NCI-H524 treated with DMSO at 0.1 percent for 48 hours (cell line): ENCODE results near the gene NRP1.
"Not testable (repeated sequence)": the region's sequence is repeated elsewhere in the genome, so short reads cannot be mapped to it uniquely, and the experiment has no call there.

Experiments used
- DNase-seq: peaks from one replicate; lab custom pipeline; 2025; lab: John Stamatoyannopoulos, UW

Gene NRP1

DNA sequence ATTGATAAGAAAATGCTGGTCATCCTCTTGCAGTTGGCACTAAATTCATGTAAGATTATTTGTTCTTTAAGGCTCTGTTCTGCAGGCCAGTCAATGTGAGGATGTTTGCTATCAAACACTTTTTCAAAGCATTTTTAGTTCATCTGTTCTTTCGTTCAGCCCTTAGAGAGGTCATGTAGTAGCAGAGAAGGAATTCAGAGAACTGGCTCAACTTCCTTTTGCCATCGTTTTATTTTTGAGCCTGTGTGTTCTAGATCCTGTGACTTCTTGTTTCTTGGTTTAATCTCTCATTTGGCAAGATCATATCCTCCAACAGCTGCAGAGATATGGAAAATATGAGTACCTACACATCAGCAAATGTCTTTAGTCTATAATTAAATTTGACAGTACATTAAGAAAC lies 184.3 kb downstream of the NRP1 start:
- no peak for DNase-seq

DNA sequence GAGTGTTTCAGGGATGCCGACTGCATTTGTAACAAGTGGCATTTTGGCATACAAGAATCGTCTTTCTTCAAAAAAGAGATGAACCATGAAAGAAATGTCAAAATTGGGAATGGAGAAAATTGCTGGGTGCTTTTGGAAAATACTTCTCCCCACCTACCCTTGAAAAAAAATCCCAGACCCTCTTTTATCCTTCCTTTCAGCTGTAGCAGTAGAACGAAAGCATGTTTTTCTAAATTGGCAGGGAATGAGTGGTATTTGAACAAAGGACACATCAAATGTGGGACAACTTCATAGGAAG lies 187.5 kb downstream of the NRP1 start:
- no peak for DNase-seq

DNA sequence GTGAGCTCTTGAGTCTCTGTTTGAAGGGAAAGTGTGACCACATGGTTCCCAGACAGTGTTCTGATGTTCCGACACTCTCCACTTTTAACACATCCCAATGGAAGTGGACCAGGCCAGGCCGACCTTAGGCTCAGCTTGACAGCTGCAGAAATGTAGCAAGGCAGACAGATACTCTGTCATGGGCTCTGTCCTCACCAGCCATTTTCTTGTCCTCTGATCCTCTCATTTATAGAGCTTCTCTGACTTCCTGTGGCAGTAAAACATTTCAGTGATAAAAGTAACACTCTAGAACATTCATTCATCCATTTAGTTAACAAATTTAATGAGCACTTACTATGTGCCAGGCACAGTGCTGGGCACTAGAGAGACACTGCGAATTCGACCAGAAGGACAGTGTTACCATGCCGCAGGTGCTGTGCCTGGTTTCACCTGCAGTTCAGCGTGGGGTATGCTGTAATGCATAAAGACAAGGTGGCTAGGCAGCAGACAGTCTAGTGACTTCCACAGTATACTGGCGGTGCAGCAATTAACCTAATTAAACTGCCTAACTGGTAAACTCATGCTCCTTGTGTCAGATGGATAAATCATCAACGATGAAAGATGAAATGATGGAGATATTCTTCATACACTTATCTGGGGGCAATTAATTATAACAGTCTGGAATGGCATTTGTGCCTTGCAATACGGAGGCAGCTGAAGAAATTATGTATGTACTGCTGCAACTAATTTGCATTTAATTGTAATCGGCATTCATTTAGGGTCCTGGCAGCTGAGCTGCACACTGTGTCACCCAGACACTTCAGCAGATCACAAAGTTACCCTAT lies 188.1 kb downstream of the NRP1 start:
- DNase-seq = no peak

DNA sequence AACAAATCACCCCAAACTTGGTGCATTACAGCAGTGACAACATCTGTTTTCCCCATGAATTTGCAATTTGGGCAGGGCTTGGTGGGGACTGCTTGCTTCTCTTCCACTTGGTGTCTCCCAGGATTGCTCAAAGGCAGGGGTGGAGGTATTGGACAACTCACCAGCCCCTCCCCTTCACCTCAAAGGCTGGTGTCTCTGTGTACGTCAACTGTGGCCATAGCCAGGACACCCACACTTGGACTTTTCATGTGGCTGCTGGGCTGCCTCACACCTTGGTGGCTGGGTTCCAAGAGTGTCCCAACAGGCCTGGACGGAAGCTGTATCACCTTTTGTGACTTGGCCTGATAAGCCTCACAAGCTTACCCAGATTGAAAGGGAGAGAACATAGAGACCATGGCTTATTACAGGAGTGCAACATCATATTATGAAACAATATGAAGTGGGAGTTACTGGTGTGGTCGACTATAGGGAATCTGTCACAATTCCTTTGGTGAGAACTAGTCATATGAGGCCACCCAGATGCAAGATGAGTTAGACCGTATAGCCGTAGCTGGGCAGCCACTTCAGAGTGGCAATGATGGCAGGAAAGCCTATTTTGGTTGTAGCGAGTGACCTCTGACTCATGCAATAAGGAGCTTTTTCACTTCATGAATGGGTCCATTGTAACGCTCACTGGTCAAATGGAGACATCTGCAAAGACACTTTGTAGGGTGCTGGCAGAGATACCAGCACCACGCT lies 188.8 kb downstream of the NRP1 start:
- no peak for DNase-seq

DNA sequence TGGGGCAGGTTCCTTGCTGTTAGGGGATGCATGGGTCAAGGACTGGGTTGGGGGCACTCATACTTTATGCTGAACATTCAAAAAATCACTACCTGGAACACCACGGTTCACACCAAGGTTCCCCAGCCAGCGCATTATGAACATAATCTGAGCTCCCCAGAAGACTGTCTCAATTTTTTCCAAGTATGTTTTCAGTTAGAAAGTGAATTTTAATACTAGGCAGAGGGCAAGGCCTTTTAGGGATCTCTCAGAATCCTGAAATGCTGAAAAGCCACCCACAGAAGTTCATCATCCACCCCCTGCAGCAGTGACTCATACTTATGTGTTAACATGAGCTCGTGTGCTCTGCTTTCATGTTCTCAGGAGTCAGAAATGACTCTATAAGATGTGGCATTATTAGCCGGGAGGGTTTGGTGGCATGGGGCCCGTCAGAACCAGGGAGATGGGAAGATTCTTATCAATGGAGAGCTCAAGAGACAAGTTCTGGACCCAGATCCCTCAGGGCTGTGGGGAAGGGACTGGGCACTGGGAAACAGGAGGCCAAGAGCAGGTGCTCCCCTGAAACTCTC lies 191.2 kb downstream of the NRP1 start:
- DNase-seq = no peak

DNA sequence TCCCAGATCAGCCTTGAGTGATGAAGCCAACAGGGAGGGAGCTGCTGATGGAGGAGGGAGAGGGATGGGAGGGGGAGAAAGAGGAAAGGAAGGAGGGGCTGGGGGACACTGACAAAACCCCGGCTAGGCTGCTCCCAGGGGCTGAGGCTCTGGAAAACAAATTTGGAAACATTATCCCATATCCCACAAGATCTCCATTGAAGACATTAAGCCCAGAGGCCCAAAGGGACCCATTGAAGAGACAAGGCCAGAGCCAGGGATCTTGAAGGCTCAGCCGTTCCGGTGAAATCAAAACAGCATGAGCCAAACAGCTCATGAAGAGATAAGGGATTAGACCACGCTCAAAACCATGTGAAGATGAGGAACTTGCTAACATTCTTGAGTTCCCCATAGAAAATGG lies 192.2 kb downstream of the NRP1 start:
- no peak for DNase-seq

DNA sequence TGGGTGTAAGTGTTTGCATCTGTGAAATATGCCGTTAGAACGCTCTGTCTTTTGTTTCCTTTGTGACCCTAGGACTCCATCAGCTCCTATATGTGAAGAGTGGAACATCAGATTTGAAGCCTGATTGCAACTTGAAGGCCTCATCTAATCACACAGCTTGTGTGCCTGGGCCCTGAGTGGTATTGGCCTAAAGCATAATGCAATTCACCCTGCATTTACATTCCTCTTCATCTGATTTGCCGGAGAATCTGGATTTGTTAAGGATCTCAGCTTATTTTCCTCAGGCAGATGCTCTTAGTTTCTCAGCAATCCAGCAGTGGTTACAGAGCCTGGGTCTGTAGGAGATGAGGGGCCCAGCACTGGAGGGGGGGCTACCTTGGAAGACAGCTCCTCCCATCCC lies 193.2 kb downstream of the NRP1 start:
- no peak for DNase-seq

DNA sequence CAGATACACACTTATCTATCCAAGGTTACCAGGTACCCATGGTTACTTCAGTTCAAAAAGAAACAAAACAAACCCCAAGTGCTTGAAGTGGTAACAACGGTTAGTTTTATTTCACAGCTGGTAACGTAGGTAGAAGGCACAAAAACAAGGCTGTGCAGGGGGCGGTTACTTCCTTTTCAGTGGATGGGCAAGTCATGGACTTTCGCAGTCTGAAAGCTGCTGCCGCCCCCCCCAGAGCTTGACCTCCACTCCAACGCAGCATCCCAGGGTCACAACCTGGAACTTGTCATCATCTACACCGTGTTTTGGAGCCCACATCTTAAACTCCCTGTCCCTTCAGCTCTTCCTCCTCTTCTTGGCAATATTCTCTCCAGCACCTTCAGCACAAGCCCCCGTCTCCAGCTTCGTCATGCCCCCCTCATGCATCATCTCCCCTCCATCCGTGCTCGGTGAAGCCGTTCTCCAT lies 195.3 kb downstream of the NRP1 start:
- DNase-seq = no peak

DNA sequence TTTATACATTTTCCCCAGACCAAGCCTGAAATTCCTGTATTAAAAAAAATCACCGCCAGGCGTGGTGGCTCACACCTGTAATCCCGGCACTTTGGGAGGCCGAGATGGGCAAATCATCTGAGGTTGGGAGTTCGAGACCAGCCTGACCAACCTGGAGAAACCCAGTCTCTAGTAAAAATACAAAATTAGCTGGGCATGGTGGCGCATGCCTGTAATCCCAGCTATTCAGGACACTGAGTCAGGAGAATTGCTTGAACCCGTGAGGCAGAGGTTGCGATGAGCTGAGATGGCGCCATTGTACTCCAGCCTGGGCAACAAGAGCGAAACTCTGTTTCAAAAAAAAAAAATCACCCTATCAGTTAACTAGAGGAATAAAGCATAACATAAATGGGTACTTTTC lies 195.8 kb downstream of the NRP1 start:
- DNase-seq = not testable (repeated sequence)

DNA sequence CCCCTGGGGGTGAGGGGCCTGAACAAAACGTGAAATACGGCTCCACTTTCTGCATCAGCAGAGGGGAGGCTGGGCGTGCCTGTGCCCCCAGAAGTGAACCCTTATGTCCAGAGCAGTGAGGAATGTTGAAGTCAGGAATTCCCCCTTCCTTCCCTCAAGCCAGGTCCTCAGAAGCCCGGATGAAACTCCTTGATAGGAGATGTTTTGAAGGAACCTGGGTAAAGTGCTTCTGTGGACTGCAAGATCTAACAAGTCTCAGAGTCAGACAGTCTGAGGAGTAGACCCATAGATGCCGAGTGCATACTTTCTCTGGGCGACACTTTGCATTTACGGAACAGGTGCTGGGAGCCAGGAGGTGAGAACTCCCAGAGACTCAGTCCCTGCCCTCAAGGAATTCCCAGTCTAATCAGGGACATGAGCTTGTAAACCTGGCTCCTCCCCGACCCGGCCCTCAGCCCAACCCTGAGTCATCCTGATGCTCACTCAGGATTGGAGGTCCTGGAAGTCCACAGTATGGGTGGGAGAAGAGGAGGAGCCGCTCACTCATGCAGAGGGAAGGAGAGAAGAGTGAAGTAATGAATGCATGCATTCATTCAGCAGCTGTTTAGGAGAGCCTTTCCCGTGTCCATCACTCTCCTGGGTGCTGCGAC lies 197.0 kb downstream of the NRP1 start:
- DNase-seq = no peak

DNA sequence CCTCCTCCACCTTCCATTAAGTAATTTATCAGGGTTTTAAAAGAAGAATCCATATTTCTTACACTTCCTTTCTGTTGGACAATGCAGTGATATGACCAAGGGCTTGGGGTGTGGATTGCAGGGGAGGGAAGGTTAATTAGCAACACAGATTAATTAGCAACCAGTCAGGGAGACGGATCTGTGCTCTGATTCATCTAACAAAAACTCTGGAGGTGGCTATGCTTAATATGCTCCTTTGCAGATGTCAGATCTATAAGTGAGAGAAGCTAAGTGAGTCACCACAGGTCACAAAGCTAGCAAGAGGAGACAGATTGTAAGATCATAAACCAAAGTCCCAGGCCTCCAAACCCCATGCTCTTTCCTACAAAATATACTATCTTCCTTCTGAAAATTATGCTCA lies 197.7 kb downstream of the NRP1 start:
- DNase-seq = no peak

DNA sequence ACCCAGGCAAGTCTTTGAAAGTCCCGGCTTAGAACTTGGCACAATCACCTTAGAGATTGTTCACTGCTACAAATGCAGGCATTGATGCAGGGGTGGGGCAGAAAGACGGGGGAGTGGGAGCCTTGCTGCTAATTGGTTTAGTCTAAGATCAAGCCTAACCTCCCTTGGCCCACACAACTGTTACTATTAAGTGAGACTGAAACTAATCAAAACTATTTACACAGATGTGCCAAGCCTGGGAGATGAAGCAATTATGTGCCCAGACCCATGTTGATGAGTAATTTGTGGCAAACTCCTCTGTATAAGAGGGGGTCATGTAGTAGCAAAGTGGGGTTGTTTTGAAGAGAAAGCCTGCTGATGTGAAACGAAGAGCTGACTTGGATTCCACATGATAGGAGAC lies 198.2 kb downstream of the NRP1 start:
- no peak for DNase-seq

DNA sequence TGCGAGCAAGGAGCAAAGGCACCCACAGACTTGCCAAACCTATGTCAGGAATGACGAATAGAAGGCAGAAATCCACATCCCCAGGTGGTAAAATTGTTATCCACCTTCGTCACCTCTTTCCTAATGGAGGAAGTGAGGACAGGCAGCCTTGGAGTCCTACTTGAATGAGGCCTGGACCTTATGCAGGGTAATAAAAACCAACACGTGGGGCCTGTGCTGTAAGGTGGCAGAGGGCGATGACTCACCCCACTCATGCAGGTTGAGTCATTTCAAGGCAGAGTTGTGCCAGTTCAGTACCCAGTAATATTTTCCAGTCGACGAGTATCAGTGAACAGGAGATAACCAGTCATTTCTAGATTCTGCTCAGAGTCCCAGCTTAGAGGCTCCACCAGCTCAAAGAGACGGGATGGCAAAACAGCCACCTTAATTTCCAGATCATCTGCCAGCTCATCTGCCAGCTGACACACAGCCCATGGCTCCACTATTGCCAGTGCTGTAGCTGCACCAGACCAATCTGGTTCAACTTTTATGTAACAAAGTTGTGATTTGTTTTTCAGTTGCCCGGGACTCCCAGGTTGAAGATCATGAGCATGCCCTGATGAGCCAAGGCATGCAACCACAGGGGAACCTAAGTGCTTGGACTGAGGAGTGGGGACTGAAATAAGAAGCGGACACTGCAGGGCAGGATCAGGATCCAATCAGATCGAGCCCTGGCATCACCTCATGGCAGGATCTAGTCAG lies 200.3 kb downstream of the NRP1 start:
- no peak for DNase-seq

DNA sequence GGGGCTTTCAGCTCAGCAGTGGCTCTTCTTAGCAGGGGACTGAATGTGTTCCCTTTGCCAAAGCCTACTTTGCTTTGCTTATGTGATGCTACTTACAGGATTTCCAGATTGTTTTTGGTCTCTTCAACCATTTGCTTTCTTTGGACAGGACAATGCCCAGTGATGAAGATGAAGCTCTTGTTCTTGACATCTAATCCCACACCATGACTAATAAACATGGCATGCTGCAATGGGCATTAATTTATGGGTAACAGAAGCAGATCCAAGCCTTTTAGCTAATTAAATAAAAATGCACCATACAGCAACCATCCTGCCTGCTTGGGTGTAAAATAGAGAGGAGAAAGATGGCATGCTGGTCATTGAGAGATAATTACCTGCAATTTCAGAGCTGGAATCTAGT lies 200.9 kb downstream of the NRP1 start:
- no peak for DNase-seq

DNA sequence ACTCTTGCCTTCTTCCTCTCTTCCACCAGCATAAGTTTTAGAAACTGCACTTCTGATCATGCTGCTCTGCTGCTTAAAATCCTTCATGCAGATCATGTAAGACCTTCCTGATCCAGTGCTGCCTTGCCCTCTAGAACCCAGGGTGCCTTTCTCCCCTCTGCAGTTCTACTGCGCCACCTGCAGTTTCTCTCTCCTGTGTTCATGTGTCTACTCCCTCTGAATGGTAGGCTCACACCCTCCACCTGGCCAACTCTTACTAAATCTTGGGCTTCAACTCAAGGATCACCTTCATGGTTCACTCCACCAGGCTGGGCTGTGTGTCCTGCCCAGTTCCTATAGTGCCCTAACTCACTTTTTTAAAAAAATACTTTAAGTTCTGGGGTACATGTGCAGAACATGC lies 201.8 kb downstream of the NRP1 start:
- no peak for DNase-seq

DNA sequence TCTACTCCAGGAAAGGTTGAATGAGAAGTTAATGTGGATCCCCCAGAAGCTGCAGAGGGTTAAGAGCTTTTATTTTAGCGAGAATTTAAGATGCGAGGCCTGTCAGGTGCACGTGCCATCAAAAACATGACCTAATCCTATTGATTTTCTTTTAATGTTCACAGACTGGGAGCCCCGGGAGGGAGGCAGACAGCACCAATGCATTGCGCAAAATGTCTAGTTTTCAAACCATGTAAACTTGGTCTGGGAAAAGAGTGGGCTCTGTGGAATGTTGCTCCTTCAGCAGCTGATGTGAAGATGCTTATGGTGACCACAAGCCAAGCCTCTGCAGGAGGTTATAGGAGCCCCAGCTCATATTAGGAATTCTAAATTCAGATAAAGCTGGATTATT lies 204.5 kb downstream of the NRP1 start:
- DNase-seq = no peak

DNA sequence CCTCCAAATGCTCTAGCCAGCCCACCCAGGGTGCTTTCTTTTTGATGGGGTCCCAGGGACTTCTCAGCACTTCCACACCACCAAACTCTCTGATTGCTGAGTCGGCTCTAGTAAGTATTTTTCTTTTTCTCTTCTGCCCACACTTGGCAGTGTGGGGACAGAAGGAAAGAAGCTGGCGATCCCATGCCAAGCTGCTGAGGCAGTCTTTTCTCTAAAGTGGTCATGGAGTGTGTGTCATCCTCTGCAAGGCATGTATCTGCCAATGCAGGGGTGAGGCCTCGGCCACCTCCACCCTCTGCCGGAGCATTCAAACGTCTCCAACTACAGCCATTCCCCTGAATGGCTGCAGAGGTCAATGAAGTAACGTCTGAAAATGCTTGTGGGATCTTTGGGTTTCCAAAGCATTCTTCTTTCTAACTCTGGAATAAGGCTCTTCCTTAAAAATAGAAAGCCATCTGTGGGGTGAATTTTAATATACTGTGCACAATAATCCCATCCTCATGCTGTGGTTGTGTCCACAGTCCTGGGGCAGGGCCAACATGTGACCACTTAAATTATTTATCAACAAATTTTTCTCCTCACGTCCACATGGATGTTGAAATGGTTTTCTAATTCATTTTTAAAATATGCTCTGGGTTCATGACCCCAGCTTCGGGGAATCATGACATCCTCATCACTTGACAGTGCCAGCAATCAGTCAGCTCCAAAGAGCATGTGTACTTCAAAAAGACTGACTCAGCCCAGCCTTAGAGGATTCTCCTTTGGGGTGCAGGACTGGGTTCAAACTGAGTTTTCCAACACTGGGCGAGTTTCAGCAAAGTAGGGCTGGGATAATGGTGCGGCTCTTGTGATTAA lies 205.1 kb downstream of the NRP1 start:
- DNase-seq = no peak

DNA sequence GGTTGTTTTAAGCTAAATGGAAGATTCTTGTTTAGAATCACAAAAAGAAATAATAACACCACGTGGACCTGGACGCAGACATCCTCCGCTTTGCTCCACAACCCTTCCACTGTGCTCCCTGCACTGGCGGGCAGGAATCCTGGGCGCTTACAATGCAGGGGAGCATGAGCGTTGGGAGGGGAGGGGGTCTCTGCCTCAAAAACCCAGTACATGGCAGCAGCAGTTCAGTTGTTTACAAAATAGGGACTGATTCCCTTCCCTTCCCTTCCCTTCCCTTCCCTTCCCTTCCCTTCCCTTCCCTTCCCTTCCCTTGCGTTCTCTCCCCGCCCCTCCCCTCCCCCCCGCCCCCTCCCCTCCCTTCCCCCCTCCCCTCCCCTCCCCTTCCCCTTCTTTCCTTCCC lies 206.8 kb downstream of the NRP1 start:
- no peak for DNase-seq
